Kasumi-1 (cell line): ENCODE measurements around the gene QKI.

Source experiments
- DNase-seq, 2 experiments: peaks; one replicate each; lab custom pipeline; 2025; lab: John Stamatoyannopoulos, UW

QKI gene

DNA sequence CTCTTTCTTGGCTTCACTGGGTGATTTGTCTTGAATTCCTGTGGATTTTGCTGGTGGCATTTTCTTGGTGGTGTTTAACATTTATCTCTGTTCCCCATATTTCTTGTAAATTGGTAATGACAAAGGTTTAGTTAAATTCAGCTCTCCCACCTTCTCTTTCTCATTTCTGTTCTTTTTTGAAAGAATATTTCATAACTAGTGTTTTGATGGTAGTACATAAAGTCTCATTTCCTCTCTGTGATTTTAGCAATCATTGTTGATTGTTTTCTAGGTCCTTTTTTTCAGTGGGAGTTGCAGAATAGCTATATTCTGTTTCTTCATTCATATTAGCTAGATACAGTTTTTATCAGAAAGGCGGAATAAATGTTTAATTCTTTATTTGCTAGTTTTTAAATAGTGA is 73.1 kb downstream of the QKI start:
- no peak for DNase-seq

DNA sequence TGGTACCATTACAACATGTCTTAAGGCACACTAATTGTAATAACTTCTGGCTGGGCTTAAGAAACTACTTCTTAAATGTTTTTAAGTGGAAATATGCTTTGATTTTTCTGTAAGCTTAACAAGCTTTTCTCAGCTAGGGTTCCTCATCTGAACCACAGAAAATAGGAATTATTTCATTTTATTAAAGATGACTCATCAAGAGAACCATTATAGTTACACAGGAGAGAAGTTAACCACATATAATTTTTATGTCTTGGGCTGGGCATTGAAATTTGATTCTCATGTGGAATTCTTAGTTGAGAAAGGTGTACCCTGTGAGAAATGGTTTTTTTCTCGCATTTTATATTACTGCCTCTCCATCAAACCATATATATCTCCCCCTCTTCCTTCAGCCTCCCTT is 75.1 kb downstream of the QKI start:
- DNase-seq, result no peak

GRCh38 chr6:163490826-163491577 is 76.5 kb downstream of the QKI start:
- DNase-seq, result no peak

GRCh38 chr6:163491737-163492300 is 77.3 kb downstream of the QKI start:
- DNase-seq, result no peak

DNA sequence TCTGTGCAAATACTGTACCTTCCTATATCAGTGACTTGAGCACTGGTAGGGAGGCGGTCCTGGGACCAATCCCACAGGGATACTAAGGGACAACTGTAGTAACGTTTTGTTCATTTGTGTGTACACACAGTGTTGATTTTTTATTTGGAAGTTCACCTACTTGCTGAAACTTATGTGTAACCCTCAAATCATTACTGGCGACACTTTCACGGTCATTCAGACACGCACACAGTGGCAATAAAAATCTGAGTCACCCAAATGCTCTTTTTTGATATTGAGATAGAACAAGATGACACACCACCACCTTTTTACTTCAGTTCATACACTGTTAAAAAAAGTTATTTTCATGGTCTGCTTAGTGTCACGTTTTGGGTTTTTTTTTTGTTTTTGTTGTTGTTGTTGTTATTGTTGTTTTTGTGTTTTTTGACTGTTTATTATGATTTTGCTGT is 79.8 kb downstream of the QKI start:
- no peak for DNase-seq

- DNase-seq, result no peak
Observed at GRCh38 chr6:163496205-163496604, 81.7 kb downstream of the QKI start.

DNA sequence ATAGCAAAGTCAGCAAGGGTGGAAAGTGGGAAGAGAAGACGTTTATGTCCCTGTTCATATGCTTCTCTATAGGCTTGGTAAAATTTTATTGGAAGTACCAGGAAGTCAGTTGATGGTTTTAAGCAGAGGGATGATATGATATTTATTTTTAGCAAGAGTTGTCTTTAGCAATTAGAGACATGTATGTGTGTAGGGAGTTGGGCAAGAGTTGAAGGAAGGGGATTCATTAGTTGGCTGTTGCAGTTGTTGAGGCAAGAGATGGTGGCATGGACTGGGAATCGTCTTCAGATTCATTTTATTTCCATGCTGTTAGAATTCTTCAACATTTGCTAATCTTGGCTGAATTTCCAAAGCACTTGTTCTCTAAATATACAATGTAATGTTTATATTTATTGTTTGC is 85.6 kb downstream of the QKI start:
- DNase-seq, result no peak

GRCh38 chr6:163501026-163501425 is 86.5 kb downstream of the QKI start:
- no peak for DNase-seq

- DNase-seq, result no peak
Observed at GRCh38 chr6:163501439-163501838, 86.9 kb downstream of the QKI start.

- DNase-seq, result no peak
Observed at GRCh38 chr6:163504984-163505640, 90.6 kb downstream of the QKI start.

DNA sequence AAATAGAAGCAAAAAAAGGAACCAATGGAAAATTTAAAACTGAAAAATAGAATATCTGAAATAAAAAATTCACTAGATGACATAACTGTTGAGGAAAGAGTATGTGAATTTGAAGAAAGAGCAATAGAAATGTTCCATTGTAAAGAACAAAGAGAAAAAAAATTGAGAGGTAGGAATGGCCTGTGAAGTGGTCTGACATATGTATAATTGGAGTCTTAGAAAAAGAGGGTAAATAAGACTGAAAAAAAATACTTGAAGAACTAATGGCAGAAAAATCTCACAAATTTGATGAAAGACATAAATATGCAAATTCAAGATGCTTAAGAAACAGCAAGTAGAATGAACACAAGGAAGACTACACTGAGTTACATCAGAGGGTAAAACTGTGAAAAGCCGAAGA is 93.4 kb downstream of the QKI start:
- DNase-seq, result no peak

DNA sequence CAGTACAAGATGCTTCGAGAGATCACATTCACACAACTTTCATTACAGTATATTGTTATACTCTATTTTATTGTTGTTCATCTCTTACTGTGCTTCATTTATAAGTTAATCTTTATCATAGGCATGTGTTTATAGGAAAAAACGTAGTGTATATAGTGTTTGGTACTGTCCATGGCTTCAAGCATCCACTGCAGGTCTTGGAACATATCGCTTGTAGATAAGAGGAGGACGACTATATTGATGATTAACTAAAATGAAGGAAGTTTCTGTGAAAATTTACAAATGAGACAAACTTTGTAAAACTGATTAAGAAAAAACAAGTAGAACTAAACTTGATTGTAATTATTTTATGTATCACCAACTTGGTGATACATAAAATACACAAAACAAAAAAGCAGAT is 98.5 kb downstream of the QKI start:
- no peak for DNase-seq

DNA sequence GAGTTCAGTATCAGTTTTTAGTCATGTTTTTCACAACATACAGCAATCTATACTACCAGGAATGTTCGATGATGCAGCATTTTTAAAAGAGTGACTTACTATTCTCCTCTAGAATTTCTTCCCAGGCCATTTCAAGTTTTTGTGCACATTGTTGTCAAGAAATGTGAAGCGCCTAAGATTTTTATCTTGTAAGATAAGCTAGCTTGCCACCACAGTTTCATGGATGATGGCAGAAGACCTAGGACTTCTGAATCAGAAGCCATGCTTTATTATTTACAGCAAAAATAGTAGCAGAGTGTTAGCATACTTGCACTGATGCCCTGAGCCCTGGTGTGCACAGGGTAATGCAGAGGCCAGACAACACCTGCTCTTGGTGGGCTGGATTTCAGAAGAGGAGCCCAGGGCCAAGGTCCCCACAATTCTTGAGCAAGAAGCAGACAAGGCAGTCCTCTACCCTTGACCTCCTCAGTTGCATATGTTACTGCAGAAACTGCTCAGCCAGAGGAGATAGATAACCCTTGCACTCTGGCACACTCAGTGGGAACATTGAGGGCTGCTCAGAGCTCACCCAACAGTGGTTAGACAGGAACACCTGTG is 99.2 kb downstream of the QKI start:
- DNase-seq, result no peak

- no peak for DNase-seq
Observed at GRCh38 chr6:163516908-163517307, 102.4 kb downstream of the QKI start.

GRCh38 chr6:163520956-163521355 is 106.4 kb downstream of the QKI start:
- DNase-seq, result no peak

DNA sequence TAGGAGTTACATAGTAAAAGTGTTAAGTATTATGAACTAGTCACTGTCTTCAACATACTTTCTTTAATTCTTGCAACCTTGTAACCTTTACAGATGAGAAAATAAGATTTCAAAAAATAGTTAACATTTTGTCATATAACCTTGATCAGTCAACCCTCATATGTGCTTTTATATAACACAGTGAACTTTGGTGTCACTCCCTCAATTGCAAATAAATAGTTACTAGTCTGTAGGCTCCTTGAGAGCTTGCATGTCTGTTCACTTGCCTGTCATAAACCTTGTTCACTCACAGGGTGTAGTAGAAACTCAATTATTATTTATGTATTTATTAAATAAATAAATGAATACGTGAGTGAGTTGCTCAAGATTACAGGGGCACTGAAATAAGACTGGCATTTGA is 107.5 kb downstream of the QKI start:
- DNase-seq, result no peak

DNA sequence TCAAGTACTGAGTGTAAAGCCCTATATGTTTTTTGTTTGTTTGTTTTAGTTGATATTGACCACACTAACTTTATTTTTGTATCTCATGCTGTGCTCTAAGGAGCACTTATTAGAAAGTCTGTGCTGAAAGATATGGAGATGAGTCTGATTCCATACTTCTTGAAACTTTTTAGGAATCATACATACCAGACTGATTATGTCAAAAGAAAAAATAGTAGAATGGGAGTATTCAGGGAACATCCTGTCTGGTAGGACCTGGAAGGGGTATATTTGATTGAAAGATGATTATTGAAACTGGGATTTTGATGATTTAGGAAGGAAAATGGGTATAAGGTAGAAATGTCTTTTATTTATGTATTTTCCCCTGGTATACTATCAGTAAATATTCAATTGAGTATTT is 111.4 kb downstream of the QKI start:
- no peak for DNase-seq

DNA sequence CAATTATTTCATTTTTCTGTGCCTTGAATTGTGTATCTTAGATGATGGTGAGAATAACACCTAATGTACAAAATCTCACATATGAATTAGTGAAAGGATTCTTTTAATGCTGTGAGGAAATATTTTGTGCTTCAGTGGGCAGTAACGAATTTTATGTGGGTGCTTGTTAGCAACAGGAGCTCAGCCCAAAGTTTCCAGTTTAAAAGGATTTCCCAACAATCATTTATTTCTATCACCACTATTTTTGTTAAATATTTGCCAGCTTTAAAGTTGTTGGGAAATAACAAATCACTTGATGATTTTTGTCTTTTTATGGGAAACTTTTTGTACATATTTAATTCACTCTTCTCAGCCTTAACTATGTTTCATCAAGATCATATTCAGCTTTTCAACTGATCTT is 111.8 kb downstream of the QKI start:
- no peak for DNase-seq

DNA sequence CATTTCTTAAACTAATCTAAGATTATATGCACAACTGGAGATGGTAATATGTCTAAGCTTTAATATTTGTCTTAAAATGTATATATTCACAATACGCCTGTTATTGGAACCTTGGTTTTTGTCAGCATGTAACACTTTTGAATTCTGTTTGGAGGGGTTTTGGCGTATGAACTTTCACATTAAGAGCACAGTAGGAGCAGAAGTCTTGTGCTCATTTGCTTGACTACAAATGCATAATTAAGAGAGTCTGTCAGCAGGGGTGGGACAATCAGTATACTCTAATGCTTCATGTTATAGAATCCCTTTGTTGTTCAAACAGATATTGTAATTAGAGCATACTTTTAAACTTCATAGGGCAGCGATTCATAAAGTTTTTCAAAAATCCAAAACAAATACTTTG is 112.8 kb downstream of the QKI start:
- no peak for DNase-seq

DNA sequence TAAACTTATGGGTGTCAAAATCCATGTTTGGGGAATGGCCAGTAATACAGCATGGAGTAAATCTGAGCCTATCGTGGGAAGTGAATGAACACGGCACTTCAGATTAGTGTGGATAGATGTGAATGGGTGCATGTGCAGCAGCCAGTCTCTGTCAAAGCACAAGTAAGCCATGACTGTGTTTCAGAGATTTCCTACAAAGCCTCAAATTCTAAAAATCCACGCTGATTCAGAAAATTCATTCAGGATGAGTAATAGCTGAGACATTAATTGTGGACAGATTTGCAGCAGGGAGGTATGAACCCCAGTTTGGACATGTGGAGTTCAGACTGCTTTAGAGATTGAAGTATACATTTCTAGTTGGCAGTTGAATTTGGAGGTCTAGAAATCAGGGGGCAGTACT is 115.1 kb downstream of the QKI start:
- DNase-seq, result no peak

- DNase-seq, result no peak
Observed at GRCh38 chr6:163530406-163530805, 115.9 kb downstream of the QKI start.

DNA sequence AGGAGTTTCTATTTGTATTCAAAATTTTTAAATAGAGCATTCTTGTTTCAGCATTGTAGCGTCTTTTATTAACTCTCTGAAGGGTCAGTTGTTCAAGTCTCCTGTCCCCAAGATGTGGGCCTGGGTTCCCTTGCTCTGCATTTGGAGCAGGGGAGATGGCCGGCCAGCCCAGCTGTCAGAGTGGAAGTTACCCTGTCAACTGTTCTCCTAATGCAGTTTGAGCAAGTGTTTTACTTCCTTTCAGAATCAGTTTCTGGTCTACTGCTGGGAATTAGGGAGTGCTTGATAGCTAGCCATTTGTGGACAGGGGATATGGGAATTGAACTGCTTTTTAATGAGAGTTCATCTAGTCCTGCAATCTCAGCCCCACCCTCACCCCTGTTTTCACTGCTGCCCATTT is 116.6 kb downstream of the QKI start:
- DNase-seq, result no peak

DNA sequence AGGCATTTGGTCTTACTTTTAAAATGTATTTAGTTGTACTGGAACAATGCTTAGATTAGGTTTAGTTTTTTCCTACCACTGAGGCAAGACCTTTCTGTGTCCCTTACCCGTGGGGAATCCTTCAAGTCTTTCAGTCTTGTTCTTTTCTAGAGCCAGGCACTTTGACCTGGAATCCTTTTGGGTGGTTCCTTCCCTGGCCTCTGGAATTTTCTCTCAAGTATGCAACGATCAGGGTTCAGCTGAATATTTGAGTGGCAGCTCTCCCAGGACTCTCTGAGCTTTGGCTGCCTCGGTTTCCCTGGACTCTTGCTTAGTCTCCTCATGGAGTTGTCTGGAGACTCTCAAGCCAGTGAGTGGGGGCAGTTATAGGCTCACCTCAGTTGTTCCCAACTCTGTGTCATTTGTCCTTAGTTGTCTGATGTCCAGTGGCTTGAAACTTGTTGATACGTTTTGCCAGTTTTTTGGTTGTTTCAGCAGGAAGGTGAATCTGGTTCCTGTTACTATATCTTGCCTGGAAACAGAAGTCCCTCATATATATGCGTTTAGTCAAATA is 118.1 kb downstream of the QKI start:
- no peak for DNase-seq
